ENCODE data around the gene FGFR3. TPM values are rescaled to one million over a fixed set of nuclear protein-coding genes. Genes with fewer than 3 reads are reported as not detected.

FGFR3 gene
- total RNA-seq, 4 donors from 2014 or later = 0.78 to 5.1 (median 1.6) TPM

DNA sequence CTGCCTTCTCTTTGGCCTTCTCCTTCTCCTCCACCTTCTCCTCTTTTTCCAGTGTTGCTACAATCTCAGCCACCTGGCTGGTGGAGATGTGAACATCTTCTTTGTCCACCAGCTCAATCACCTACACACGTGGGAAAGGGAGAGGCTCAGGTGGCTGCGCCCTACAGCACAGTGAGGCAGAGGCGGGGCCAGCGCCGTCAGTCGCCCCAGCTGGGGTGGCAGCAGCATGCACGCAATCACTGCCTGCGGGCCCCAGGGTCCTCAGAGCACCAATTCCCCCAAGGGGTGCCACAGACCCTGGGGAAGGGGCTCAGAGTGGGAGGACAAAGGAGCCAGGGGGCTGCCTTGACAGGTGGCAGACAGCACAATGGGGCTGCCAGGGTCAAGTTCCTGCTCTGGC, 21.4 kb downstream of the FGFR3 start:
- TF ChIP-seq, protein P1, sequence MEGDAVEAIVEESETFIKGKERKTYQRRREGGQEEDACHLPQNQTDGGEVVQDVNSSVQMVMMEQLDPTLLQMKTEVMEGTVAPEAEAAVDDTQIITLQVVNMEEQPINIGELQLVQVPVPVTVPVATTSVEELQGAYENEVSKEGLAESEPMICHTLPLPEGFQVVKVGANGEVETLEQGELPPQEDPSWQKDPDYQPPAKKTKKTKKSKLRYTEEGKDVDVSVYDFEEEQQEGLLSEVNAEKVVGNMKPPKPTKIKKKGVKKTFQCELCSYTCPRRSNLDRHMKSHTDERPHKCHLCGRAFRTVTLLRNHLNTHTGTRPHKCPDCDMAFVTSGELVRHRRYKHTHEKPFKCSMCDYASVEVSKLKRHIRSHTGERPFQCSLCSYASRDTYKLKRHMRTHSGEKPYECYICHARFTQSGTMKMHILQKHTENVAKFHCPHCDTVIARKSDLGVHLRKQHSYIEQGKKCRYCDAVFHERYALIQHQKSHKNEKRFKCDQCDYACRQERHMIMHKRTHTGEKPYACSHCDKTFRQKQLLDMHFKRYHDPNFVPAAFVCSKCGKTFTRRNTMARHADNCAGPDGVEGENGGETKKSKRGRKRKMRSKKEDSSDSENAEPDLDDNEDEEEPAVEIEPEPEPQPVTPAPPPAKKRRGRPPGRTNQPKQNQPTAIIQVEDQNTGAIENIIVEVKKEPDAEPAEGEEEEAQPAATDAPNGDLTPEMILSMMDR (IDR thresholded peaks at IDR 0.05) = no peak
- TF ChIP-seq POLR2A (IDR thresholded peaks at IDR 0.05) = no peak
- H3K27ac ChIP-seq = no peak overlapping the region
- H3K4me3 ChIP-seq (replicated peaks in 1 of 3) = no peak overlapping the region
- peaks cover 44 to 50% of the 10 kb centered on the region in 2 donors for H3K36me3 ChIP-seq
- no peaks in the 10 kb centered on the region for H3K9me3 ChIP-seq
- no peaks in the 10 kb centered on the region for H3K4me1 ChIP-seq
- DNase-seq = no peak
- intact Hi-C loops (cut with DNase I) = loop anchor here (10.0 kb wide), 1 partner anchor 80 kb away; no protein-coding TSS in a partner anchor
- WGBS, 2 donors = 95 to 97% methylated on average over 8 of the region's 8 CpGs
- no peaks in the 10 kb centered on the region for H3K27me3 ChIP-seq

DNA sequence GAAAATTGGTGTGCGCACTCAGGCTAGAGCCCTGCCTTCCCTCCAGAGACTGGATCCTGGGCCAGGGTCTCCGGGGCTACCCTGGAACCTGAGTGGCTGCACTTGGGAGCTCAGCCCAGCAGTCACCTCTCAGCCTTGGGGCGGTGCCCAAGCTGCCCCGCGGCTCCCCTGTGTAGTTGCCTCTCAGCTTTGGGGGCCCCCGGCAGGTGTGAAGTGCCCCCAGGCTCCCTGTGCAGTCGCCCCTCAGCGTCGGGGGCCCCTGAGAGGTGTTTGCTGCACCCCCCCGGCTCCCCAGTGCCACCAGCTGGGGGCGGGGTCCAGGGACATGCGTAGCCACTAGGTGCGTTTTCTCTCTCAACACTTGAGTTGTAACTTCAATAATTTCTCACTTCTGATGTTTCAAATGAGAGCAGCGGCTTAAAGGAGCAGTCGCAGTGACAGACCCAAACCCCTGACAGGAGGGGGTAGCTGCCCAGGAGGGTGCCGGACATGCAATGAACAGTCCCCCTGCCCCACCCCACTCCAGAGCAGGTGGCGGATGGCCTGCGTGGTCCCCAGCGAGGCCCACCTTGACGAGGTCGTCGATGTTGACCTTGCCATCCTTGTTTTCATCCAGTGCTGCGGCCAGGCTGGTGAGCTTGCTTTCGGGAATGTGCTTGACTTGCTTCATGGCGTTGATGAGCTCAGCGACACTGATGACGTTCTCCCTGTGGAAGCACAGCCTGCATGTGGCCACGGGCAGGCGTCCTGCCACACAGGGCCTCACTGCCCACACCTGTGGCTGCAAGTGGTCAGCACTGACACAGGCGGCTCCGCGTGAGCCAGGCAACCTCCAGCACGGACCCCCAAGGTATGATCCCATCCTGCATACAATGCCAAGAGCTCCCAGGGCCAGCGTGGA, 22.3 kb downstream of the FGFR3 start:
- Histone ChIP-seq H3K27ac (no peak overlapping the region), H3K36me3 (peaks cover 45 to 56% of the 10 kb centered on the region in 2 donors), H3K4me1 (no peaks in the 10 kb centered on the region), H3K4me3 (replicated peaks in 1 of 3) (no peak overlapping the region), H3K27me3 (no peaks in the 10 kb centered on the region), H3K9me3 (no peaks in the 10 kb centered on the region)
- WGBS, 2 donors = 94 to 96% methylated on average over 14 to 21 of the region's 34 CpGs
- TF ChIP-seq POLR2A (IDR thresholded peaks at IDR 0.05) = no peak
- TF ChIP-seq, protein P1 (IDR thresholded peaks at IDR 0.05) = no peak
- intact Hi-C loops (cut with DNase I) = loop anchor here (10.0 kb wide), 1 partner anchor 79 kb away; no protein-coding TSS in a partner anchor
- no peak for DNase-seq

DNA sequence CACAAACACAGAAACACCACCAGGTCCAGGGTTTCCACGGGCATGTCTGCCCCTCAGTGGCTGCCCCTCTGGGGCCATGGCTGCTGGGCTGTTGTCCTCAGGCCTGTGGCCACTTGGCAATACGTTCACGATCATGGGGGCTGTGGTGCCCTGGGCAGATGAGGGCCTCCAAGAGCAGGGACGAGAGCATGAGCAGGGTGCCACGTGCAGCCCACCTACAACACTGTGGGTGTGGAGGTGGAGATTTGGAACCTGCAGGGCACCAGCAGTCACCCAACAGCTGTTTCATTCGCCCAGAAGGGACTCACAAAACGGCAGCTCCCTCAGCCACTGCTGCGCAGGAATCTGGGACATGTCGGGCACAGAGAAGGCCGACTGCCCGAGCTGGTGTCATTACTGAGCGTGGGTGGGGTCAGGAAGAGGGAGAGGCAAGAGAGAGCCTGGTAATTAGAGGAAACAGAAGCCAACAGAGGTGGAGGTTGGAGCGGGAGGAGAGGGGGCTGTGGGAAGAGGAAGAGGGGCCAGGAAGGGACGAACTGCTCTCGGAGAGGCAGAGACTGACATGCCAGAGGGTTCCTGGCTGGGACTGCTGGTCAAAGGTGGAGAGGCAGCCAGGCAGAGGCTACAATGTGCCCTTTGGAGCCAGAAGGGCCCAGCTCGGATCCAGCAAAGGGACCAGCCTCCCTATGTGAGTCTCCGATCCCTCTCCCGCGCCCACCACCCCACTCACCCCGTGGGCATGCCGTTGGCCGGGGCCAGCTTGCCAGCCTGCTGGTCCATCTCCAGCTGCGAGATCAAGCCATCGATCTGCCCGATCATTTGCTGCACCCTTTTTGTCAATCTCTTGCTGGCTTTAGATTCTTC, 23.1 kb downstream of the FGFR3 start:
- Histone ChIP-seq H3K9me3 (no peaks in the 10 kb centered on the region), H3K4me3 (replicated peaks in 1 of 3) (no peak overlapping the region), H3K36me3 (peaks cover 45 to 59% of the 10 kb centered on the region in 2 donors), H3K27ac (no peak overlapping the region), H3K4me1 (no peaks in the 10 kb centered on the region), H3K27me3 (no peaks in the 10 kb centered on the region)
- TF ChIP-seq POLR2A (IDR thresholded peaks at IDR 0.05) = no peak
- TF ChIP-seq, protein P1 (IDR thresholded peaks at IDR 0.05) = no peak
- intact Hi-C loops (cut with DNase I) = loop anchor here (10.0 kb wide), 1 partner anchor 79 kb away; no protein-coding TSS in a partner anchor
- no peak for DNase-seq
- 85 to 93% methylated on average over 24 to 25 of the region's 25 CpGs for WGBS, 2 donors

DNA sequence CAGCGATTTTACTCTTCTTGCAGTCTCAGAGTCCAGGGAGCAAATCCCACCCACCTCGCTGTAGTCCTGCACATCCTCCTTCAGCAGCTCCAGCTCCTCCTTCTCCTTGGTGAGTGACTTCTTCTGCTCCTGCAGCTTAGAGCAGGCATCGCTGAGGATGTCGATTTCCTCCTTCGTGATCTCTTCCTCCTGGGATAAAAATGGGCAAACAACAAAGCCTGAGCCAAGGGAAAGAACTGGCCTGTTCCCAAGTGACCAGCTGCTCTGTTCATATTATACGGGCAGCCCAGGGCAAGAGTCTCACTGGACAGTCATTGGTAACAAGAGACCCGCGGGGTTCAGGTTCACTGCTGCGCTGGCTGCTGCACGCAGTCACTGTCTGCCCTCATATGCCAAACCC, 26.2 kb downstream of the FGFR3 start:
- no peak for DNase-seq
- Histone ChIP-seq H3K27me3 (no peaks in the 10 kb centered on the region), H3K4me1 (no peaks in the 10 kb centered on the region), H3K27ac (no peak overlapping the region), H3K36me3 (peaks cover 66 to 82% of the 10 kb centered on the region in 2 donors), H3K9me3 (no peaks in the 10 kb centered on the region), H3K4me3 (replicated peaks in 1 of 3) (no peak overlapping the region)
- intact Hi-C loops (cut with DNase I) = loop anchor here (10.0 kb wide), 1 partner anchor 76 kb away; no protein-coding TSS in a partner anchor
- WGBS, 2 donors = 83 to 86% methylated on average over 10 of the region's 10 CpGs
- TF ChIP-seq POLR2A (IDR thresholded peaks at IDR 0.05) = no peak
- TF ChIP-seq, protein P1 (IDR thresholded peaks at IDR 0.05) = no peak

All from thyroid gland (tissue), 4 donors.